NB4 (cell line): ENCODE measurements around the gene PDCD1LG2.
A peak's percentile ranks its signal among the peaks of the same experiment; 100 is the strongest.

Source experiments
- DNase-seq: peaks from one replicate; pipeline ENCODE4 v3.0.0; 2010; ENCODE audit warnings: low read depth
- H3K4me3 ChIP-seq: one replicate; pipeline ENCODE4 v1.5.1; 2011; ENCODE audit warnings: mild to moderate bottlenecking, low read depth, low read length, moderate library complexity
- CTCF ChIP-seq: IDR thresholded peaks from one replicate; pipeline ENCODE4 v1.5.1; 2012; ENCODE audit warnings: low read depth, low read length
- MAX ChIP-seq: IDR thresholded peaks from 2 replicates; pipeline ENCODE4 v1.6.1; 2011; ENCODE audit warnings: low read depth, low read length
- MYC ChIP-seq: IDR thresholded peaks from 2 replicates; pipeline ENCODE4 v1.6.1; 2011; ENCODE audit warnings: low read depth, low read length
- POLR2A ChIP-seq: IDR thresholded peaks from 2 replicates; pipeline ENCODE4 v1.6.1; 2011; ENCODE audit warnings: mild to moderate bottlenecking; ENCODE audit not compliant: insufficient read length; ENCODE audit errors: extremely low read depth

PDCD1LG2 gene

GRCh38 chr9:5552301-5552700, 42.0 kb downstream of the PDCD1LG2 start:
- TF ChIP-seq CTCF (no peak), POLR2A (no peak), MYC (no peak), MAX (no peak)
- H3K4me3 ChIP-seq, result no peak overlapping the region
- DNase-seq, result no peak

- TF ChIP-seq CTCF (no peak), MAX (no peak), POLR2A (no peak), MYC (no peak)
- DNase-seq, result no peak
- H3K4me3 ChIP-seq, result no peak overlapping the region
These were observed 42.9 kb downstream of the PDCD1LG2 start for GRCh38 chr9:5553211-5553610.

GRCh38 chr9:5554254-5554653, 43.9 kb downstream of the PDCD1LG2 start:
- no peak for DNase-seq
- TF ChIP-seq MAX, result no peak
- TF ChIP-seq CTCF, result no peak
- no peak for TF ChIP-seq MYC
- TF ChIP-seq POLR2A, result no peak
- H3K4me3 ChIP-seq, result no peak overlapping the region

GRCh38 chr9:5556101-5556705, 45.9 kb downstream of the PDCD1LG2 start:
- no peak for TF ChIP-seq POLR2A
- no peak for TF ChIP-seq MYC
- no peak for TF ChIP-seq CTCF
- no peak for TF ChIP-seq MAX

GRCh38 chr9:5557606-5558587, 47.6 kb downstream of the PDCD1LG2 start:
- no peak overlapping the region for H3K4me3 ChIP-seq
- DNase-seq, result peak; percentile 83
- TF ChIP-seq CTCF (no peak), POLR2A (no peak), MAX (peak; percentile 79), MYC (peak; percentile 70)

More at GRCh38 chr9:5556101-5556705, 45.9 kb downstream of the PDCD1LG2 start:
- peak; percentile 34 for DNase-seq
- no peak overlapping the region for H3K4me3 ChIP-seq
